Adrenal gland (tissue), 12 donors: Measurements from ENCODE around the gene RSU1. TPM values are rescaled to one million over a fixed set of nuclear protein-coding genes. Genes with fewer than 3 reads are reported as not detected.
A peak's percentile ranks its signal among the peaks of the same experiment; 100 is the strongest.

Experiments
- DNase-seq, 7 donors: peaks; one replicate each; pipeline ENCODE4 v3.0.0-alpha.2; 2019 to 2020
- H3K27ac ChIP-seq, 5 donors: fragments of 200-600 bp; sonication (generic) in 4 of 5; 1 replicate in 3 of 5; 2 replicates in 2 of 5; pipeline versions ENCODE4 v1.5.1 to v1.8.0; 2016 to 2020; ENCODE audit warnings: mild to moderate bottlenecking in 1 of 5
- H3K27me3 ChIP-seq: fragments of 200-600 bp; 2 replicates; pipeline ENCODE4 v1.8.0; 2021
- H3K36me3 ChIP-seq, 2 donors: fragments of 200-600 bp; replicated peaks in 1 of 2; 1 replicate in 1 of 2; 2 replicates in 1 of 2; pipeline versions ENCODE4 v1.5.1 to v1.8.0; 2018 to 2022
- H3K4me1 ChIP-seq, 2 donors: fragments of 200-600 bp; replicated peaks in 1 of 2; 1 replicate in 1 of 2; 2 replicates in 1 of 2; pipeline versions ENCODE4 v1.5.1 to v1.8.0; 2018 to 2021
- H3K4me3 ChIP-seq, 4 donors: fragments of 200-600 bp; sonication (generic) in 3 of 4; one replicate each; pipeline ENCODE4 v1.5.1; 2016 to 2018
- H3K9me3 ChIP-seq, 3 donors: fragments of 200-600 bp; sonication (generic) in 1 of 3; replicated peaks in 1 of 3; 1 replicate in 2 of 3; 2 replicates in 1 of 3; pipeline versions ENCODE4 v1.5.1 to v1.8.0; 2016 to 2021
- POLR2A ChIP-seq, 2 donors: fragments of 450-650 bp; IDR thresholded peaks; one replicate each; pipeline ENCODE4 v1.6.1; 2017; ENCODE audit warnings: antibody characterized with exemption in 2 of 2, mild to moderate bottlenecking in 2 of 2, moderate library complexity in 1 of 2
- WGBS, 4 donors: extraction: QIAGEN DNeasy Blood & Tissue Kit in 2 of 4; methylation state at CpG; one replicate each; pipeline versions ENCODE4 v1.1.5 to v1.1.7; 2013 to 2017; 5-methylcytosine and 5-hydroxymethylcytosine counted together
- intact Hi-C, 2 donors: fragments of 100-400 bp; cut with DNase I; formaldehyde crosslinking; loops; one replicate each; pipeline versions ENCODE4 v1.14.1 to v1.15.0; 2022 to 2023
- polyA plus RNA-seq, 3 donors: library from polyadenylated mRNA; stranded (reverse); fragments of 200-250 nt in 2 of 3; fragments of 350-450 nt in 1 of 3; fragmentation: Illumina TruSeq in 1 of 3; extraction: RNeasy Lipid Tissue Mini Kit (QIAGEN cat#74804) in 1 of 3; gene quantifications; one replicate each; pipeline ENCODE4 v1.2.3, GENCODE V29; 2013 to 2014
- total RNA-seq, 9 donors: library from RNA; depleted of rRNA in 4 of 9; stranded (reverse); fragments of >200 nt in 4 of 9; fragments of 120-200 nt in 1 of 9; fragmentation: NEBNext Ultra II Directional in 1 of 9; extraction: Animal tissue kit (Norgen Biotek cat#: 25700) in 1 of 9; gene quantifications; one replicate each; pipeline versions ENCODE4 v1.1.0 to v1.2.4, GENCODE V29; 2013 to 2023
- TF ChIP-seq, protein P1 (sequence below), 6 experiments: fragments of 450-650 bp in 4 of 6; fragments of 200-600 bp in 2 of 6; sonication (generic) in 1 of 6; IDR thresholded peaks; 1 replicate in 5 of 6; 2 replicates in 1 of 6; pipeline versions ENCODE4 v1.5.1 to v1.8.0; 2016 to 2021; ENCODE audit warnings: antibody characterized with exemption in 6 of 6, mild to moderate bottlenecking in 2 of 6, moderate library complexity in 1 of 6
- donor health status: healthy with polysubstance abuse.
- donor health status: Bipolar disorder and iron deficiency.
- donor health status: DM: yes; HTN: yes; CAD: no.
- donor health status: DM: no; HTN: no; CAD: no.
- donor health status: DM: no; HTN: no; CAD: no.
- donor health status: DM: yes; HTN: yes; CAD: no.

The RSU1 gene
- total and polyA plus RNA-seq, 12 donors, result 15.6 to 96.8 (median 41.7) TPM

DNA sequence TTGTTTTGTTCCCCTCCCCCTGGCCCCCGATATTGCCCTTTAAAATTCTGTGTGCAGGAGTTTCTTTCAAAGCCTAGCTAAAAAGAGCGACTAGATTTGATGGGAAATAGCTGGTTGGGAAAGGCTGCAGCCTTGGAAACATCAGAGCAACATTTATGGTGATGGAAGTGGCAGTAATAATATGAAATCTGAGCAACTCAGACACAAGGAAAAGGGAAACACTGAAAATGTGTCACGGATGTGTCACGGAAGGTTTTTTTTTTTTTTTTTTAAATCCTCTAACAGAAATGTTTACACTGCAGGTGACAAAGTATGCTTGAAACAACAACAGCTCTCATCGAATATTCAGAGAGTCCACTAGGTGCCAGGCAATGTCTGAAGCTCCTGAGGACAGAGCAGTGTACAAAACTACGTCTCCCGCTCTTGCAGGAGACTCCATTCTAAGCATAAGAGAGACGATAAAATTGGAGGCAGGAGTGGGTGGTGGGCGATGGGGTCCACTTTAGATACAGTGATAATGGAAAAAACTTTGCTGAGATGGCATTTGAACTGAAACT lies 143.0 kb downstream of the RSU1 start:
- Histone ChIP-seq H3K4me3 (no peak overlapping the region), H3K27me3 (no peaks in the 10 kb centered on the region), H3K9me3 (no peaks in the 10 kb centered on the region), H3K36me3 (no peaks in the 10 kb centered on the region), H3K27ac (no peak overlapping the region), H3K4me1 (no peaks in the 10 kb centered on the region)
- no peak for DNase-seq
- TF ChIP-seq, protein P1, sequence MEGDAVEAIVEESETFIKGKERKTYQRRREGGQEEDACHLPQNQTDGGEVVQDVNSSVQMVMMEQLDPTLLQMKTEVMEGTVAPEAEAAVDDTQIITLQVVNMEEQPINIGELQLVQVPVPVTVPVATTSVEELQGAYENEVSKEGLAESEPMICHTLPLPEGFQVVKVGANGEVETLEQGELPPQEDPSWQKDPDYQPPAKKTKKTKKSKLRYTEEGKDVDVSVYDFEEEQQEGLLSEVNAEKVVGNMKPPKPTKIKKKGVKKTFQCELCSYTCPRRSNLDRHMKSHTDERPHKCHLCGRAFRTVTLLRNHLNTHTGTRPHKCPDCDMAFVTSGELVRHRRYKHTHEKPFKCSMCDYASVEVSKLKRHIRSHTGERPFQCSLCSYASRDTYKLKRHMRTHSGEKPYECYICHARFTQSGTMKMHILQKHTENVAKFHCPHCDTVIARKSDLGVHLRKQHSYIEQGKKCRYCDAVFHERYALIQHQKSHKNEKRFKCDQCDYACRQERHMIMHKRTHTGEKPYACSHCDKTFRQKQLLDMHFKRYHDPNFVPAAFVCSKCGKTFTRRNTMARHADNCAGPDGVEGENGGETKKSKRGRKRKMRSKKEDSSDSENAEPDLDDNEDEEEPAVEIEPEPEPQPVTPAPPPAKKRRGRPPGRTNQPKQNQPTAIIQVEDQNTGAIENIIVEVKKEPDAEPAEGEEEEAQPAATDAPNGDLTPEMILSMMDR (IDR thresholded peaks at IDR 0.05), result no peak
- TF ChIP-seq POLR2A (IDR thresholded peaks at IDR 0.05), result no peak
- WGBS, 4 donors, result 82 to 89% (median 86%) methylated on average over 9 of the region's 9 CpGs
- intact Hi-C loops, result no loop called here

DNA sequence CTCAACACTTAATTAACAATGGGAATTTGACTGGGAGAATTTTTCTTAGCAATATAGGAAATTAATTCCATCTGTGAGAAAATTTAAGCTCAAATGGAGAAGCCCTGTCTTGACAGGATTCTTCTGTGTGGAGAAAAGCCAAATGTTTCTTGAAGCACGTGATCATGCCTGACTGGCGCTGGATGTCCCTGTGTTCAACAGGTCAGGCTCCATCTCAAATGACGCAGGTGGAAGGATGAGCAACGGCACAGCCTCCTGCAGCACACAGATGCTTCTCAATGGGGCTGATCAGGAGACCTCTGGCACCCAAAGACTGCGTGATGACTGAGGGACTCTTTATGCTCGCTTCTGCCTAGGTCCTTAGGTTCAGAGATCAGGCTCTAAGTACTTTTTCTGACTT lies 143.8 kb downstream of the RSU1 start:
- Histone ChIP-seq H3K27ac (no peak overlapping the region), H3K4me1 (no peaks in the 10 kb centered on the region), H3K9me3 (no peaks in the 10 kb centered on the region), H3K4me3 (no peak overlapping the region), H3K27me3 (no peaks in the 10 kb centered on the region), H3K36me3 (no peaks in the 10 kb centered on the region)
- WGBS, 4 donors, result 77 to 88% (median 82%) methylated on average over 6 of the region's 6 CpGs
- no peak for DNase-seq
- intact Hi-C loops, result no loop called here
- TF ChIP-seq, protein P1 (IDR thresholded peaks at IDR 0.05), result no peak
- TF ChIP-seq POLR2A (IDR thresholded peaks at IDR 0.05), result no peak

DNA sequence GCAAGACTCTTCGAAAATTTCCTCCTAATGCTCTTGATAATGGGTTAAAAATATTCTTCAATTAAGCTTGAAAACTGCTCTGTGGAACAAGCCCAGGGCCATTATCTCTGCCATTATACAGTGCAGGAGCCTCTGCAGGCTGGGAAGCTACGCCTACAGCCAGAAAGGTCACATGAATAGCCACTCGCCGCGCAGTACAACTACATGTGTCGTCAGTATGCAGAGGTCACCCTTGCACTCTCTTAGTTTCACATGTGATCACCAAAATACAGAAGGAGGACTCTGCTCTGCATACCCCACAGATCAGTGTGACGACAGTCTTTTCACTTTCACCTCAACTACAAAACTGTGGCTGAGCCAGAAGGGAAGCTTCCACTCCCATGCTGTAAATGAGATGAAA lies 153.8 kb downstream of the RSU1 start:
- peak in 1 of 7 donors; percentile 56 for DNase-seq
- H3K9me3 ChIP-seq, result no peaks in the 10 kb centered on the region
- H3K27me3 ChIP-seq, result no peaks in the 10 kb centered on the region
- intact Hi-C loops, result no loop called here
- no peaks in the 10 kb centered on the region for H3K4me1 ChIP-seq
- no peaks in the 10 kb centered on the region for H3K36me3 ChIP-seq
- no peak overlapping the region for H3K27ac ChIP-seq
- 93 to 95% (median 94%) methylated on average over 7 of the region's 7 CpGs for WGBS, 4 donors
- TF ChIP-seq POLR2A (IDR thresholded peaks at IDR 0.05), result no peak
- TF ChIP-seq, protein P1 (IDR thresholded peaks at IDR 0.05), result no peak
- H3K4me3 ChIP-seq, result no peak overlapping the region

DNA sequence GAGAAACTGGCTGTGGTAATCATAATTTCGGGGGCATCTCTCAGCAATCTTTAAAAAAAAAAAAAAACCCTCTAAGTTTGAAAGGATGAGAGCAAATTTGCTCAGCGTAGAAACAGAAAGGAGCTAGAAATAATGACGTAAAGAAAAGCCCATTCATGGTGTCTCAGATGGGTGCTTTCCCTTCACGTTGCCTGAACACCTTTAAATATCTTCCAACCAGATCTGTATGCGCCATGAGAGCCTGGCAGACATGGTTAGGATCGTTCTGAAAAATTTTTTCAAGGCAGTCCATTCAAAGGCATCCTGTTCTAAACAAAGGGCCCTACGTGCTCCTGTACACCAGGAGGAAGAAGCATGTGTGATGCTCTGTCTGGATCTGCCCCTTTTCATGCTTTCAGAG lies 154.3 kb downstream of the RSU1 start:
- H3K4me1 ChIP-seq, result no peaks in the 10 kb centered on the region
- no peak for DNase-seq
- no peak overlapping the region for H3K27ac ChIP-seq
- H3K4me3 ChIP-seq, result no peak overlapping the region
- TF ChIP-seq, protein P1 (IDR thresholded peaks at IDR 0.05), result no peak
- TF ChIP-seq POLR2A (IDR thresholded peaks at IDR 0.05), result no peak
- H3K9me3 ChIP-seq, result no peaks in the 10 kb centered on the region
- no peaks in the 10 kb centered on the region for H3K27me3 ChIP-seq
- intact Hi-C loops, result no loop called here
- WGBS, 4 donors, result 88 to 90% (median 89%) methylated on average over 7 of the region's 7 CpGs
- no peaks in the 10 kb centered on the region for H3K36me3 ChIP-seq
